Astrocyte of the spinal cord (primary cell): ENCODE measurements around the gene USP49.

ENCODE experiments used
- DNase-seq: peaks from one replicate; pipeline ENCODE4 v3.0.0; 2011; ENCODE audit warnings: low read depth, low spot score
- H3K4me3 ChIP-seq: 2 replicates; pipeline ENCODE4 v1.5.1; 2011; ENCODE audit warnings: low read depth, mild to moderate bottlenecking, low read length, moderate library complexity
- CTCF ChIP-seq: IDR thresholded peaks from 2 replicates; pipeline ENCODE4 v1.5.1; 2012; ENCODE audit warnings: low read depth, mild to moderate bottlenecking, low read length, inconsistent platforms
- in situ Hi-C: cut with HindIII; loops from 2 replicates; pipeline ENCODE4 v1.10.0; 2017; ENCODE audit warnings: low sequenced_read_pairs

USP49 gene

GRCh38 chr6:41763470-41763869 is 131.7 kb downstream of the USP49 start:
- no peak for TF ChIP-seq CTCF
- H3K4me3 ChIP-seq, result no peak overlapping the region
- no peak for DNase-seq
- in situ Hi-C loops, result no loop called here

GRCh38 chr6:41759905-41760579 is 135.1 kb downstream of the USP49 start:
- in situ Hi-C loops, result no loop called here
- no peak for TF ChIP-seq CTCF
- H3K4me3 ChIP-seq, result no peak overlapping the region
- DNase-seq, result no peak

- no peak for DNase-seq
- in situ Hi-C loops, result no loop called here
- no peak overlapping the region for H3K4me3 ChIP-seq
- TF ChIP-seq CTCF, result no peak
Measured at GRCh38 chr6:41759106-41759904, 135.9 kb downstream of the USP49 start.

- in situ Hi-C loops, result no loop called here
- H3K4me3 ChIP-seq, result no peak overlapping the region
- TF ChIP-seq CTCF, result no peak
- no peak for DNase-seq
Measured at GRCh38 chr6:41758641-41759035, 136.5 kb downstream of the USP49 start.

- in situ Hi-C loops, result no loop called here
- DNase-seq, result no peak
- TF ChIP-seq CTCF, result no peak
- H3K4me3 ChIP-seq, result no peak overlapping the region
Measured at GRCh38 chr6:41757931-41758640, 137.1 kb downstream of the USP49 start.

- no peak for DNase-seq
- in situ Hi-C loops, result no loop called here
- H3K4me3 ChIP-seq, result no peak overlapping the region
- no peak for TF ChIP-seq CTCF
Measured at GRCh38 chr6:41757271-41757670, 137.9 kb downstream of the USP49 start.
